Measurements from ENCODE around the gene NCEH1. TPM values are rescaled to one million over a fixed set of nuclear protein-coding genes. Genes with fewer than 3 reads are reported as not detected.

Gene NCEH1
- total and polyA plus RNA-seq, 9 of the 15 experiments (the other 6 are each of a cell fraction or from before 2014, with no cell fraction given): 1.3 to 5.0 (median 2.8) TPM

DNA sequence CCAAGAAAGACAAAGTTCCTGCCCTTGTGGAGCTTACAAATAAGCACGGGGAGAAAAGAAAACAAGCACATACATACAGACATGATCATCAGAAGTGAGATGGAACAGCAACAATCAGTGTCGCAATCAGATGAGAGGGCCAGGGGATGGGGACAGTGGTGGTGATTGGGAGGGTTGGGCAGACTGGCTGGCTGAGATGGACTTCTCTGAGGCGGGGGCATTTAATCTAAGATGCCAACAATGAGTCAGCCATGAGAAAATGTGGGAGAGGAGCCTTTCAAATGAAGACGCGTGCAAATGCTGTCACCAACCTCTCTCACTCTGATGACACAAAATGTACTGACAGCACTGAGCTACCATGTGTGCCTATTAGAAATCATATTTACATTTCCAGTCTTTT, 81.4 kb downstream of the NCEH1 start:
- CTCF ChIA-PET (ENCODE audit: low intra/inter-chr PET ratio): no interaction called here
- H3K79me2 ChIP-seq (ENCODE audit: control insufficient read depth, insufficient read depth, low read length): no peaks in the 10 kb centered on the region
- in situ Hi-C loops (cut with MboI): loop anchor here (25.0 kb wide), 1 partner anchor 1667 kb away; no protein-coding TSS in a partner anchor
- H3K27me3 ChIP-seq (ENCODE audit: control insufficient read depth in 2 of 2, insufficient read depth in 2 of 2, low read length in 2 of 2): no peaks in the 10 kb centered on the region
- POLR2A ChIA-PET: no interaction called here
- H3K4me3 ChIP-seq: no peak overlapping the region
- H3K4me1 ChIP-seq (replicated peaks in 1 of 2; ENCODE audit: control insufficient read depth in 2 of 2, insufficient read depth in 2 of 2, low read length in 2 of 2): no peaks in the 10 kb centered on the region
- H4K20me1 ChIP-seq (replicated peaks; ENCODE audit: control insufficient read depth, insufficient read depth, low read length): no peaks in the 10 kb centered on the region
- H3K27ac ChIP-seq (ENCODE audit: extremely low read depth, low read depth, low read length): no peak overlapping the region
- H2AFZ ChIP-seq (ENCODE audit: low read depth, low read length): no peak overlapping the region
- no peak overlapping the region for H3K9ac ChIP-seq (ENCODE audit: insufficient read depth in 1 of 2, low read depth in 2 of 2, low read length in 2 of 2)
- no peaks in the 10 kb centered on the region for H3K9me3 ChIP-seq (replicated peaks; ENCODE audit: control insufficient read depth, insufficient read depth, low read depth, low read length)
- no peak for DNase-seq (ENCODE audit: extremely low read depth in 1 of 4, low spot score in 3 of 4)
- H3K4me2 ChIP-seq (ENCODE audit: insufficient read depth, low read length): no peak overlapping the region
- TF ChIP-seq ZNF124 (CRISPR knock-in tag; IDR thresholded peaks at IDR 0.05) (no peak), CEBPB (tag; IDR thresholded peaks at IDR 0.05) (0 out of 2 replicates have a peak, but pooled peaks have one; percentile 50), ZC3H11A (IDR thresholded peaks at IDR 0.05; ENCODE audit: low read depth, low read length) (no peak), SRSF9 (IDR thresholded peaks at IDR 0.05; ENCODE audit: borderline replicate concordance, low read depth, low read length) (no peak), ATF7 (IDR thresholded peaks at IDR 0.05) (no peak)
- no peaks in the 10 kb centered on the region for H3K9me1 ChIP-seq (ENCODE audit: control insufficient read depth, insufficient read depth, low read length)
- no peaks in the 10 kb centered on the region for H3K36me3 ChIP-seq (ENCODE audit: control insufficient read depth, insufficient read depth, low read length)
- no TSS peak for BruUV-seq (replicated peaks)
- no peak for ATAC-seq
- no peak for FAIRE-seq
- WGBS (ENCODE audit: insufficient coverage, low coverage, missing lambda C conversion rate): 59% methylated on average over 5 of the region's 5 CpGs
- intact Hi-C loops (cut with micrococcal nuclease): no loop called here

GRCh38 chr3:172627057-172627809, 83.6 kb downstream of the NCEH1 start:
- DNase-seq (ENCODE audit: extremely low read depth in 1 of 4, low spot score in 3 of 4) (no peak), FAIRE-seq (no peak), ATAC-seq (peak; percentile 21; the same call in 1 of the 3 replicates)
- Histone ChIP-seq H2AFZ (ENCODE audit: low read depth, low read length) (no peak overlapping the region), H3K9me3 (replicated peaks; ENCODE audit: control insufficient read depth, insufficient read depth, low read depth, low read length) (no peaks in the 10 kb centered on the region), H3K9me1 (ENCODE audit: control insufficient read depth, insufficient read depth, low read length) (no peaks in the 10 kb centered on the region), H3K4me1 (replicated peaks in 1 of 2; ENCODE audit: control insufficient read depth in 2 of 2, insufficient read depth in 2 of 2, low read length in 2 of 2) (no peaks in the 10 kb centered on the region), H3K4me3 (no peak overlapping the region), H3K27ac (ENCODE audit: extremely low read depth, low read depth, low read length) (no peak overlapping the region), H3K27me3 (ENCODE audit: control insufficient read depth in 2 of 2, insufficient read depth in 2 of 2, low read length in 2 of 2) (no peaks in the 10 kb centered on the region), H3K9ac (ENCODE audit: insufficient read depth in 1 of 2, low read depth in 2 of 2, low read length in 2 of 2) (no peak overlapping the region), H4K20me1 (replicated peaks; ENCODE audit: control insufficient read depth, insufficient read depth, low read length) (no peaks in the 10 kb centered on the region), H3K36me3 (ENCODE audit: control insufficient read depth, insufficient read depth, low read length) (no peaks in the 10 kb centered on the region), H3K79me2 (ENCODE audit: control insufficient read depth, insufficient read depth, low read length) (no peaks in the 10 kb centered on the region), H3K4me2 (ENCODE audit: insufficient read depth, low read length) (no peak overlapping the region)
- CTCF ChIA-PET (ENCODE audit: low intra/inter-chr PET ratio): no interaction called here
- in situ Hi-C loops (cut with MboI) (loop anchor here (25.0 kb wide), 1 partner anchor 1665 kb away; no protein-coding TSS in a partner anchor), intact Hi-C loops (cut with micrococcal nuclease) (no loop called here)
- no TSS peak for BruUV-seq (replicated peaks)
- 36% methylated on average over 5 of the region's 5 CpGs for WGBS (ENCODE audit: insufficient coverage, low coverage, missing lambda C conversion rate)
- POLR2A ChIA-PET: interaction anchor here (1.8 kb wide), 1 partner anchor 9 kb away, joined by 4 read pairs; no protein-coding TSS in a partner anchor
- TF ChIP-seq HMG20B (CRISPR knock-in tag; IDR thresholded peaks at IDR 0.05) (no peak), PRPF4 (IDR thresholded peaks at IDR 0.05; ENCODE audit: insufficient read depth, low read depth, low read length, poor library complexity, severe bottlenecking) (no peak), TRIM24 (IDR thresholded peaks at IDR 0.05) (peak in 1 of 2 experiments; percentile 29; a peak in 1 of 4 replicates), CEBPG (CRISPR knock-in tag; IDR thresholded peaks at IDR 0.05) (peak; percentile 59; the same call in 1 of the 2 replicates), CEBPG (tag; conservative IDR thresholded peaks at IDR 0.05 in 1 of 2, IDR thresholded peaks at IDR 0.05 in 1 of 2) (peak; percentile 95 to 97)
- TF ChIP-seq, protein P1, sequence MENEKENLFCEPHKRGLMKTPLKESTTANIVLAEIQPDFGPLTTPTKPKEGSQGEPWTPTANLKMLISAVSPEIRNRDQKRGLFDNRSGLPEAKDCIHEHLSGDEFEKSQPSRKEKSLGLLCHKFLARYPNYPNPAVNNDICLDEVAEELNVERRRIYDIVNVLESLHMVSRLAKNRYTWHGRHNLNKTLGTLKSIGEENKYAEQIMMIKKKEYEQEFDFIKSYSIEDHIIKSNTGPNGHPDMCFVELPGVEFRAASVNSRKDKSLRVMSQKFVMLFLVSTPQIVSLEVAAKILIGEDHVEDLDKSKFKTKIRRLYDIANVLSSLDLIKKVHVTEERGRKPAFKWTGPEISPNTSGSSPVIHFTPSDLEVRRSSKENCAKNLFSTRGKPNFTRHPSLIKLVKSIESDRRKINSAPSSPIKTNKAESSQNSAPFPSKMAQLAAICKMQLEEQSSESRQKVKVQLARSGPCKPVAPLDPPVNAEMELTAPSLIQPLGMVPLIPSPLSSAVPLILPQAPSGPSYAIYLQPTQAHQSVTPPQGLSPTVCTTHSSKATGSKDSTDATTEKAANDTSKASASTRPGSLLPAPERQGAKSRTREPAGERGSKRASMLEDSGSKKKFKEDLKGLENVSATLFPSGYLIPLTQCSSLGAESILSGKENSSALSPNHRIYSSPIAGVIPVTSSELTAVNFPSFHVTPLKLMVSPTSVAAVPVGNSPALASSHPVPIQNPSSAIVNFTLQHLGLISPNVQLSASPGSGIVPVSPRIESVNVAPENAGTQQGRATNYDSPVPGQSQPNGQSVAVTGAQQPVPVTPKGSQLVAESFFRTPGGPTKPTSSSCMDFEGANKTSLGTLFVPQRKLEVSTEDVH (IDR thresholded peaks at IDR 0.05; ENCODE audit: low read depth, partially characterized antibody): no peak
